ENCODE data around the gene TARBP2. TPM values are rescaled to one million over a fixed set of nuclear protein-coding genes. Genes with fewer than 3 reads are reported as not detected.
A peak's percentile ranks its signal among the peaks of the same experiment; 100 is the strongest.

TARBP2 gene
- total RNA-seq, 1 donor from 2014 or later, result 45.3 TPM

GRCh38 chr12:53496752-53497032 is 4.4 kb upstream of the TARBP2 start:
- no peak for DNase-seq (ENCODE audit: low spot score)
- Mint-ChIP-seq H3K4me3 (ENCODE audit: unreplicated experiment) (peak overlapping the region; percentile 42), H3K9me3 (ENCODE audit: unreplicated experiment) (no peaks in the 10 kb centered on the region), H3K27ac (ENCODE audit: unreplicated experiment) (no peak overlapping the region), H3K4me1 (ENCODE audit: unreplicated experiment) (peaks cover 47% of the 10 kb centered on the region), H3K27me3 (ENCODE audit: unreplicated experiment) (peaks cover 24% of the 10 kb centered on the region), H3K36me3 (ENCODE audit: low read depth, unreplicated experiment) (peaks cover 6% of the 10 kb centered on the region)
- TF ChIP-seq CTCF (IDR thresholded peaks at IDR 0.05; ENCODE audit: unreplicated experiment), result no peak

- H3K36me3 Mint-ChIP-seq (ENCODE audit: low read depth, unreplicated experiment), result peaks cover 6% of the 10 kb centered on the region
- no peak for DNase-seq (ENCODE audit: low spot score)
- peaks cover 24% of the 10 kb centered on the region for H3K27me3 Mint-ChIP-seq (ENCODE audit: unreplicated experiment)
- no peak overlapping the region for H3K27ac Mint-ChIP-seq (ENCODE audit: unreplicated experiment)
- no peak for TF ChIP-seq CTCF (IDR thresholded peaks at IDR 0.05; ENCODE audit: unreplicated experiment)
- H3K4me3 Mint-ChIP-seq (ENCODE audit: unreplicated experiment), result no peak overlapping the region
- H3K9me3 Mint-ChIP-seq (ENCODE audit: unreplicated experiment), result no peaks in the 10 kb centered on the region
- H3K4me1 Mint-ChIP-seq (ENCODE audit: unreplicated experiment), result peaks cover 47% of the 10 kb centered on the region
Observed at GRCh38 chr12:53497461-53497860, 3.6 kb upstream of the TARBP2 start.

GRCh38 chr12:53498235-53498630 is 2.9 kb upstream of the TARBP2 start:
- peaks cover 6% of the 10 kb centered on the region for H3K36me3 Mint-ChIP-seq (ENCODE audit: low read depth, unreplicated experiment)
- peaks cover 24% of the 10 kb centered on the region for H3K27me3 Mint-ChIP-seq (ENCODE audit: unreplicated experiment)
- H3K9me3 Mint-ChIP-seq (ENCODE audit: unreplicated experiment), result no peaks in the 10 kb centered on the region
- DNase-seq (ENCODE audit: low spot score), result no peak
- no peak for TF ChIP-seq CTCF (IDR thresholded peaks at IDR 0.05; ENCODE audit: unreplicated experiment)
- H3K4me3 Mint-ChIP-seq (ENCODE audit: unreplicated experiment), result peak overlapping the region; percentile 90
- no peak overlapping the region for H3K27ac Mint-ChIP-seq (ENCODE audit: unreplicated experiment)
- H3K4me1 Mint-ChIP-seq (ENCODE audit: unreplicated experiment), result peaks cover 46% of the 10 kb centered on the region

- Mint-ChIP-seq H3K4me3 (ENCODE audit: unreplicated experiment) (peak within 1 kb of the TSS; percentile 94), H3K4me1 (ENCODE audit: unreplicated experiment) (peaks cover 36% of the 10 kb centered on the region), H3K27me3 (ENCODE audit: unreplicated experiment) (peaks cover 23% of the 10 kb centered on the region), H3K36me3 (ENCODE audit: low read depth, unreplicated experiment) (peaks cover 6% of the 10 kb centered on the region), H3K27ac (ENCODE audit: unreplicated experiment) (peak within 1 kb of the TSS; percentile 95), H3K9me3 (ENCODE audit: unreplicated experiment) (no peaks in the 10 kb centered on the region)
- DNase-seq (ENCODE audit: low spot score), result peak; percentile 54
- TF ChIP-seq CTCF (IDR thresholded peaks at IDR 0.05; ENCODE audit: unreplicated experiment), result no peak
Observed at GRCh38 chr12:53499266-53500141, 1.6 kb upstream of the TARBP2 start, which contains the start of gene MAP3K12. MAP3K12 (minus strand) TSS chr12:53499458; CDS start chr12:53487391, 12,067 bp downstream.

- peaks cover 28% of the 10 kb centered on the region for H3K27me3 Mint-ChIP-seq (ENCODE audit: unreplicated experiment)
- no peaks in the 10 kb centered on the region for H3K9me3 Mint-ChIP-seq (ENCODE audit: unreplicated experiment)
- DNase-seq (ENCODE audit: low spot score), result no peak
- H3K4me3 Mint-ChIP-seq (ENCODE audit: unreplicated experiment), result peak overlapping the region; percentile 94
- H3K36me3 Mint-ChIP-seq (ENCODE audit: low read depth, unreplicated experiment), result peaks cover 11% of the 10 kb centered on the region
- no peak for TF ChIP-seq CTCF (IDR thresholded peaks at IDR 0.05; ENCODE audit: unreplicated experiment)
- H3K27ac Mint-ChIP-seq (ENCODE audit: unreplicated experiment), result peak overlapping the region; percentile 95
- H3K4me1 Mint-ChIP-seq (ENCODE audit: unreplicated experiment), result peaks cover 36% of the 10 kb centered on the region
Observed at GRCh38 chr12:53500142-53500775, 824 bp upstream of the TARBP2 start.

Data from endothelial cell (in vitro differentiated cells).